Hypothalamus (tissue), 51 donors: Measurements from ENCODE around the gene SRPRA.

Experiments used
- DNase-seq, 51 donors: peaks; one replicate each; lab custom pipeline; 2025; lab: John Stamatoyannopoulos, UW

Gene SRPRA

DNA sequence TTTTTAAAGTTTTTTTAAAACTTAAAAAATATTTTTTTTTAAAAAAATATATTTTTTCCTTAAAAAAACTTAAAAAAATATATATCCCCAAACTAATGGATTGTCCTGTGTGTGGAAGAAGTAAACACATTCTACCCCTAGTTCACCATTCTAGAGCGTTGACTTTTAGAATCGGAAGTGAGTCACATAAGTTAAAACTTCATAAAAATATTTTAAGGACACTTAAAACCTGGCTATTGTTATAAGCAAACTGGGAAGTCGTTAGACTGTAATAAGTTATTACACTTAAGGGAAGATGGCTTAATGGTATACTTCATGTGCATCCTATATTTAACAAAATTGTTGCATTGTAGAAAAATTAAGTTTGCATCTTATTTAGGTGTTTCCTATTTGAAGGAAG, 36.0 kb downstream of the SRPRA start:
- DNase-seq = no peak

DNA sequence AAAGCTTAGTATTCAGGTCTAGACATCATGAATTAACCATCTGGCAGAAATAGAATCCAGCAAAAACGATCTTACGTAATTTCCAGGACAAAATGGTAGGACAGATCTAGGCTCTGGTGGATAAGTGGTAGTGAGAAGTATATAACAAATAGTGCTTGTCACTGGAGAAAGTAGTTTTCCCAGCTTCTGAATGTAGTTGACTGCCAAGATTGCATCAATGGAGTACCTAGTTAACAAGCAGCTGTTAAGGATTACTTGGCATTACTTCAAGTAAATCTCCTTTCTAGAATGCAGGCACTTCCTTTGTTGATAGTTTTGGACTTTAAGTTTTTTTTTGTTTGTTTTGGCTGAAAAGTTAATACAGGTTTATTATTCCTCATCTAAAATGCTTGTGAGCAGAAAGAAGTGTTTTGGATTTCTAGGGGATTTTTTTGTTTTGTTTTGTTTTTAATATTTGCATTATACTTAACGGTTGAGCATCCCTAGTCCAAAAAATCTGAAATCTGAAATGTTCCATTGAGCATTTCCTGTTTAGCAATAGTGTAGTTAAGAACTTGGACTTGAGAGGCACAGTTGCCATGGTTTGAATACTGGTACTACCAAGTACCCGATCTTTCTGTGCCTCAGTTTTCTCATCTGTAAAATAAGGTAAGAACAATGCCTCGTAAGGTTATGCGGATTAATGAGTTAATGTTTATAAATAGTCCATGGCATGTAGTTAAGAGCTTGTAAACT, 36.8 kb downstream of the SRPRA start:
- no peak for DNase-seq

- no peak for DNase-seq
These were observed 38.7 kb downstream of the SRPRA start for GRCh38 chr11:126229858-126230540.

DNA sequence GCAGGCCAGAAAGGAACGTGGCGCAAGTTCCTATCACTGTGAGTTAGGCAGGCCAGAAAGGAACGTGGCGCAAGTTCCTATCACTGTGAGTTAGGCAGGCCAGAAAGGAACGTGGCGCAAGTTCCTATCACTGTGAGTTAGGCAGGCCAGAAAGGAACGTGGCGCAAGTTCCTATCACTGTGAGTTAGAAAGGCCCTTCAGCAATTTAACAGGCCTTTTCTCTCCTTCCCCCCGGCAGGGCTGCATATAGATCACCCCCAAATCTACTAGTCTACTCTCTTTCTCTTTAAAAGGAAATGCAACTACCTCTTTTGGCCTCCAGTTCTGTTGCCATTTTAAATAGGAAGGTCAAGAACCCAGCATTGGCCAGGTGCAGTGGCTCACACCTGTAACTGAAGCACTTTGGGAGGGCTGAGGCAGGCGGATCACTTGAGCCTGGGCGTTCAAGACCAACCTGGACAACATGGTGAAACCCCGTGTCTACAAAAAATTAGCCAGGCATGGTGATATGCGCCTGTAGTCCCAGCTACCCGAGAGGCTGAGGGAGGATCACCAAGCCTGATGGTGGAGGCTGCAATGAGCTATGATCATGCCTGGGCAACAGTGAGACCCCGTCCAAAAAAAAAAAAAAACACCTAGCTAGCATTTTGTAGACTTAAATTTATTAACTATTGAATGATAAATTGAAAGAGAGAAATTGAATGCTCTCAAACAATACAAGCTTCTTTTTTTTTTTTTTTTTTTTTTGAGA, 42.2 kb downstream of the SRPRA start:
- DNase-seq = no peak

- no peak for DNase-seq
These were observed 43.4 kb downstream of the SRPRA start for GRCh38 chr11:126225295-126225665.

DNA sequence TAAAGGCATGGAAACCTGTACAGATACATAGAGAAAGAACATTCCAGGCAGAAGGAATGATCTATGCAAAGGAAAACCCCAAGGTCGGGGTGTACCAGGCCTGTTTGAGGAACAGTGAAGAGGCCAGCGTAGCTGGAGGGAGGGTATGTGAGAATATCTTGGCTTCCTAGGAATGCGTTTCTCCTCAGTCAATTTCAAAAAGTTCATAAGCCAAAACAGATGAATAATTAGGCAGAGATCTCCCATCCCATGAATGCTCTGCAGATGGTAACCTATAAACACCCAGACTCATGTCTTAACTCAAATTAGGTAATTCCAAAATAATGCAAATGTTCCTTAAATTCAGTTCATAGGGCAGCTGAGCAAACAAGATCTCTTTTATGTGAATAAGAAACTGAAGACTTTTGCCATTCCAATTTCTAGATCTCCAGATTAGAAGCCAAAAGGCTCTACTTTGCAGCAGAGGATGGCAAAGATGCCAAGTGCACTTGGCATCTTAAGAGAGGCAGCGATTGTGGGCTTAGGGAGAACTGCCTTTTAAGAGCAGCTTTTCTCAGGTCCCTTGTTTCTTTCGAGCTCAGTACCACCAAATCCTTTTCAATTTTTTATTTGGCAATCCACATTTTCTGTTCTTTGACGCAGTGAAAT, 43.9 kb downstream of the SRPRA start:
- DNase-seq = peak in 1 of 51 donors; percentile 22

DNA sequence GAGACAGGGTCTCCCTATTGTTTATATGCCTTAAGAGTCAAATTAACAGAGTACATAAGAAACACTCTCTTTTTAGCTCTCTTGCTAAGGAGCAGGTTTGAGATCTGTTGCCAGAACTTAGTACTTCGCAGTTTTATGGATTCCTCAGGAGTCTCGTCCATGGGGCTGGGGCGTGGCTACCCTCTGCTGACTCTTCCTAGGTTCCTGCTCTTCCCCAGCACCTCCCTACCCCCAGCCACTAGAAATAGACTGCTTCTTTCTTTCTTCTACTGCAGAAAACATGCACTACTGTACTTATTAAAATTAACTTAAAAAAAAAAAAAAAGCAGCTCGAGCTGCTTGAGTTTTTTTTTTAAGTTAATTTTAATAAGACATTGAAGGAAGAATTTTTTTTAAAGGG, 49.1 kb downstream of the SRPRA start:
- DNase-seq = no peak

DNA sequence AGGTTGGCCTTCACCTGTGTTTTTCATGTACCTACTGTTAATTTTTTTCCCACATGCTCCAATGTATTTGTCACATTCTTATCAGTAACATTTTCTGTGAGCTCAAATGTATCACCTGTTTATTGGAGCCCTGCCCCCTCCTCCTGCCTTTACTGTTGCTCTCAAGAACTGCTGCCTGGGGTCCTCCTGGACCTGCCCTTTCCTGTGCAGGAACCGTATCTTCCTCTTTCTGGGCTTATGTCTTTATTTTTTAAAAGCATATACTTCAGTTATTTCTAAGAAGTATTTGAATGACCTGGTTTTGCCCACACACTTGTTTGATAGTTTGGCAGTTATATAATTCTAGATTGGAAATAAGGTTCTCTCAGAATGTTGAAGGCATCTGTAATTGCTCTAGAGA, 51.2 kb downstream of the SRPRA start:
- peak in 1 of 51 donors; percentile 35 for DNase-seq

DNA sequence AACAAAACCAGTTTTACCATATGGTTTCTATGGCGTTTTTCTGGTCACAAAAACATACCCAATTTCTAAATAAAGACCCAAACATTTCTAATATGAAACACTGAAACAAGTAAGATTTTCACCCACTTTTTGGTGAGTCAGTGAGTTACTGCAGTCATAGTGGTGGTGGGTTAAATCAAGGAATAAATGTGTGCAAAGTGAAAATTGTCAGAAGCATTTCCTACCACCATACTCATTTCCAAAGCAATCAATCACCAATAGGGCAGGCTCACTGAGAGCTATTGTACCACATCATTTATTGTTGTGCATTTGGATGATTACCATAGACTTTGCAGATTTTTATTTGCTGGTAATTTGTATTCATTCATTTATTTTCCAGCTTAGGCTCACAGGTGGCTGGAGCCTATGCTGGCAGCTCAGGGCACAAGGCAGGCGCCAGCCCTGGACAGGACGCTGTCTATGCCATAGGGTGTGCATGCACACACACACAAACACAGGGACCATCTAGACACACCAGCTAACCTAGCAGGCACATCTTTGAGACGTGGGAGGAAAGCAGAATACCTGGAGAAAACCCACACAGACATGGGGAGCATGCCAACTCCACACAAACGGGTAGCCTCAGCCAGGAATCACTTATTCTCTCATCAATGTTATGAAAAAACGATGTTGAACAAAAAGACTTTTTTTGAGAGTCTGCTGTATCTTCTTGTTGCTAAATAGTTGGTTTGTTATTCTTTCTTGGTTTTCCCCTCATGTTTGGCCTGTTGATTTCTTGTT, 52.0 kb downstream of the SRPRA start:
- DNase-seq = peak in 1 of 51 donors; percentile 59

- no peak for DNase-seq
These were observed 53.9 kb downstream of the SRPRA start for GRCh38 chr11:126214841-126215240.

DNA sequence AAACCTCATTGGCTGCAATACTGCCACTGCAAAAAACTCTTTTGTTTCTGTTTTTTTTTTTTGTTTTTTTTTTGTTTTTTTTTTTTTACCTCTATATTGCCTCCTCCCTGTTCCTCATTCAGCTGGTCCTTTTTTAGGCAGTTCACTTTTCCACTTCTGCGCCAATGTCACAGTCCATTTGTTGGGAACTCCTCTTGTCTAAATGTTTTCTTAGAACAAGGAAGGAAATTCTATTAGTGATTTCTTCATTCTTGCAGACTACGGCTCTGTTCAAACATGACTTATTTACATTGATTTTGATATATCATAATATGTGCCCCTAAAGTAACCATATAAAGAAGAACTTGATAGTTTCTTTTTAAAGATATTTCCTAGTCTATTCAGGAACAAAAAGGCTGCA, 54.3 kb downstream of the SRPRA start:
- DNase-seq = no peak
